Activated T-helper 9 cell treated with anti-CD3 and anti-CD28 coated beads, Interleukin-2, amount 50 U/mL, for 16 hours (primary cell): Measurements from ENCODE around the gene ARL8B.
"Not testable (repeated sequence)": the region's sequence is repeated elsewhere in the genome, so short reads cannot be mapped to it uniquely, and the experiment has no call there.

Source experiments
- DNase-seq: peaks from one replicate; pipeline ENCODE4 v3.0.0-alpha.2; 2020; ENCODE audit warnings: low read depth

Gene ARL8B

DNA sequence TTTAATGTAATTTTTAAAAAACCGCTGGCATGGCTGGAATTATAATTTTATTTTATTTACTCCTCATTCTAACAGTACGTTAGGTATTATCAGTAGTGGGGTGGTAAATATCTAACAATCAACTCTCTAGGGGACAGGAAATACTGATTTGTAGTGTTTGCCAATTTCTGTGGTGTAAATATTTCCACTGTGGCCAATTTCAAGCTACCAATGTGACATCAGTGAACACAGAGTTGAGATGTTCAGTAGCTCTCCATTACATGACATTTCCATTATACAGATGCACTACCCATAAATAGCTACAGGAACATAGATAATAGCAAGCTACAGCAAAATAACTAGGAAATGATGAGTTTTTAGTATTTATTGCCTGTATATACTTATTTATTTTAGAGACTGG is 10.0 kb upstream of the ARL8B start:
- no peak for DNase-seq

DNA sequence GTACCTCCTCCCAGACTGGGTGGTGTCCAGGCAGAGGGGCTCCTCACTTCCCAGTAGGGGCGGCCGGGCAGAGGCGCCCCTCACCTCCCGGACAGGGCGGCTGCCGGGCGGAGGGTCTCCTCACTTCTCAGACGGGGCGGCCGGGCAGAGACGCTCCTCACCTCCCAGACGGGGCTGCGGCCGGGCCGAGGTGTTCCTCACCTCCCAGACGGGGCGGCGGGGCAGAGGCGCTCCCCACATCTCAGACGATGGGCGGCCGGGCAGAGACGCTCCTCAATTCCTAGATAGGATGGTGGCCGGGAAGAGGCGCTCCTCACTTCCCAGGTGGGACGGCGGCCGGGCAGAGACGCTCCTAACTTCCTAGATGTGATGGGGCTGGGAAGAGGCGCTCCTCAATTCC is 8.4 kb upstream of the ARL8B start:
- not testable (repeated sequence) for DNase-seq

DNA sequence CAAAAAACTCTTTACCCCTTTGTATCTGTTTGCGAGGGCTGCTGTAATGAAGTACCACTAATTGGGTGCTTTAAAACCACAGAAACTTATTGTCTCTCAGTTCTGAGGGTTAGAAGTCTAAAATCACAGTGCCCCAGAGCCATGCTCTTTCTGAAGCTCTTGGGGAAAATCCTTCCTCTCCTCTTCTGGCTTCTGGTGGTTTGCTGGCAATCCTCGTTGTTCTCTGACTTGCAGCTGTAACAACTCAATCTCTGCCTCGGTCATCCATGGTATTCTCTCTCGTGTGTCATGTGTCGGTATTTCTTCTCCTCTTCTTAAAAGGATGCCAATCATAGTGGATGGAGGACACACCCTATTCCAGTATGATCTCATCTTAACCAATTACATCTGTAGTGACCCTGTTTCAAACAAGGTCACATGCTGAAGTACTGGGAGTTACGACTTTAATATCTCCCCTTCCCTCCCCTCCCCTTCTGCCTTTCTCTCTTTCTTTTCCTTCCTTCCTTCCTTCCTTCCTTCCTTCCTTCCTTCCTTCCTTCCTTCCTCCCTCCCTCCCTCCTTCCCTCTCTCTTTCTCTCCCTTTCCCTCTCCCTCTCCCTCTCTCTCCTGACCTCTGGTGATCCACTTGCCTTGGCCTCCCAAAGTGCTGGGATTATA is 6.5 kb upstream of the ARL8B start:
- DNase-seq, result no peak

DNA sequence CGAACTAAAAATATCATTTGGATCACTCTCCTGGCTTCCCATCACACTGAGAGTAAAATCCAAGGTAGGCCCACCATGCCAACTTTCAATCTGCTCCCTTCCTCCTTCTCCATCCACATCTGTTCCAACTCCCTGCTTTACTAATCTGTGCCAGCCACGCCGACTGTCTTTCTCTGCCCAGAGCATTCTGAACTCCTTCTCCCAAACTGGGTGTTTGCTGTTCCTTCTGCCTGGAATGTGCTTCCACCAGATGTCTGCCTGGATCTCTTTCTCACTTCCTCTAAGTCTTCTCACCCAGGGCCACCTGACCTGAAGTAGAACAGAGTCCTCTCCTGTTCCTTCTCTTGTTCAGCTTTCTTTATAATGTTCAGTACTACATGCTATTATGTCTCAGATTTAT is 5.6 kb upstream of the ARL8B start:
- no peak for DNase-seq

DNA sequence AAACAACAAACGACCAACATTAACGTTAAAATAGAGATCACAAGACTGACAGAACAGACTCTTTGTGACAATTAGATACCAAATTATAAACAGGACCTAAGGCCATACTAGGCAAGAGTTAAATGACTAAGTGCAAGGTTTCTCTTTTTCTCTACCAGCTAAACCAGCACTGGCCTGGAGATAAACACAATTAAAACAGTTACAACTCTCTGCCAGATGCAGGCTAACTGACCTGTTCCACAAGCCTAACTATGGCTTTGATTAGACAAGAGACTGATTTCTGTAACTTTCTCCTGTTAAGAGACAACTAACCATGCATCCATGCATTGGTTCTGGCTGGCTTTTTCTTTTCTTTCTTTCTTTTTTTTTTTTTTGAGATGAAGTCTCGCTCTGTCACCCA is 1.6 kb upstream of the ARL8B start:
- no peak for DNase-seq

DNA sequence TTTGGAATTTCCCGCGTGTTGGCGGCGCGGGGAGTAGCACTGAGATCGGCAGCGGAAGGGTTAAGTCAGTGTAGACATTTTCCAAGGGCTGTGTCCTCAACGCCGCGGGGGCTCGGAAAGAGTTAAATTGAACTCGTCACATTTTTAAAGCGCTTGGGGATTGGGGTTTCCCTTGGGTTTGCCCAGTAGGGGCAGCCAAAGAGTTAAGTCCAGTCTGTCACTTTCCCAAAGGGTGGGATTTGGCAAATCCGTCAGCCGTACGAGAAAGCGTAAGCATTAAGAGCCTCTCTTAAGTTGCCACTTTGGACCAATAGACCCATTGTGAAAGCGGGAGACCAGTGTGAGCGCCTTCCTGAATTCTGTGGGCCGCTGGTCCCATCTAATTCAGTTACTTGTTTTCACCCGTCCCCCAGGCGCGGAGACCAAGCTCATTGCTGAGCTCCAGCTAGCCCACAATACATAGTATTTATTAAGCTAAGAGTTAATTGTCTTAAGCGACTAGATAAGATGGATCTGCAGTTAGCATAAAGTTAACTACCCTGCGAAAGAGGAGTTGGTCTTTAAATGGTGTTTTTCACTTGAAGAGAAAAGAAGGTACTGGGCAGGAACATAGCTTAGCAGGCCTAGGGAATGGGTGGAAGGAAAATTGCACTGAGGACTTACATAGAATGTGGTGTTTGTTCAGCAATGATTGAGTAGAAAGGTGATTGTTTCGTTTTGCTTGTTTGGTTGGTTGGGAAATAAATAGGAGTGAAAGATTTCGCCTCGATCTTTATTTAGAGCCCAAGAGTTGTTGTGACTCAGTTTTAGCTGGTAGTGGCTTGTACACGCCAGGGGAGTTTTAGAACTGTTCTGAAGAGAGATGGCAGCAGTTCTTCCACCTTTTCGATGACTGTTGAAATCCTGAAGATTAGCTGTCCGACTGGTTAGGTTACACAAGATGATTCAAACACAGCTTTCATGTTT is 932 bp downstream of the ARL8B start:
- DNase-seq, result no peak

DNA sequence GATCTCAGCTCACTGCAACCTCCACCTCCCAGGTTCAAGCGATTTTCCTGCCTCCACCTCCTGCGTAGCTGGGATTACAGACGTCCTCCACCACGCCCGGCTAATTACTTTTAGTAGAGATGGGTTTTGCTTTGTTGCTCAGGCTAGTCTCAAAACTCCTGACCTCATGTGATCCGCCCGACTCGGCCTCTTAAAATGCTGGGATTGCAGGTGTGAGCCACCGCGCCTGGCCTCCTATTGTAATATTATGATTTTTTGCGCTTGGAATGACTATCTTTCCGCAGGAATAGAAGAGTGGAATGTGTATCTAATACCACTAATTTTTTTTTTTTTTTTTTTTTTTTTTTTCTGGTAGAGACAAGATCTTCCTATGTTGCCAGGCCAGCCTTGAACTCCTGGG is 1.8 kb downstream of the ARL8B start:
- no peak for DNase-seq

DNA sequence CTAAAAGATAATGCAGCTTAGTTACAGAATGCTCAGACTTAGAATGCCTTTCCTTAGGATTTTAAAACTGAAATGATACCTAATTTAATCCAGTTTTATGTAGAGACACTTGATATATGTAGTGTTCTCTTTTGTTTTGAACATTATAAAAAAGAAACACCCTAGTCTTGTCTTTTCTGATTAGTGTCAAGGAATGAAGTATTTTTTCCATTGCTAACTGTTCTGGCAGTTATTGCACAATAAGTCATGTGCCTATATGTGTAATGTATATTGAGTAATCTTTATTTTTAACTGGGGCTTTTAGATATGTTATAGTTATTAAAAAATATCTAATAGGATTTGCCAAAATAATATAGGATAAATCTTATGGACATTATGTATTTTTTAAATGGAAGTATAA is 4.5 kb downstream of the ARL8B start:
- DNase-seq, result no peak

DNA sequence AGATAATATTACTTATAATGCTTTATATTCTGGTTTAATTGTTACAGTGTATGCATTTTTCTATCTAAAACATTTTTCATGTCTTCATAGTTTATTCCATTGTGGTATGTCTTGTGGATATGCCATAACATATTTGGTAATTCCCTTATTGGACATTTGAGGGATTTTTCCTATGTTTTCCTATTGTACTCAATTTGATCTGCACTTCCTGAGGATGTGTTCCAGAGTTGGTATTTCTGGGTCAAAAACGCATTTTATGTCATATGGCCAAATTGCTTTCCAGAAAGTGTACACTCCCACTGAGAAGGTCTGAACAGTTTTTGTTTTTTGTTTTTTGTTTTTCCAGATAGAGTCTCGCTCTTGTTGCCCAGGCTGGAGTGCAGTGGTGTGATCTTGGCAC is 6.8 kb downstream of the ARL8B start:
- DNase-seq, result no peak

DNA sequence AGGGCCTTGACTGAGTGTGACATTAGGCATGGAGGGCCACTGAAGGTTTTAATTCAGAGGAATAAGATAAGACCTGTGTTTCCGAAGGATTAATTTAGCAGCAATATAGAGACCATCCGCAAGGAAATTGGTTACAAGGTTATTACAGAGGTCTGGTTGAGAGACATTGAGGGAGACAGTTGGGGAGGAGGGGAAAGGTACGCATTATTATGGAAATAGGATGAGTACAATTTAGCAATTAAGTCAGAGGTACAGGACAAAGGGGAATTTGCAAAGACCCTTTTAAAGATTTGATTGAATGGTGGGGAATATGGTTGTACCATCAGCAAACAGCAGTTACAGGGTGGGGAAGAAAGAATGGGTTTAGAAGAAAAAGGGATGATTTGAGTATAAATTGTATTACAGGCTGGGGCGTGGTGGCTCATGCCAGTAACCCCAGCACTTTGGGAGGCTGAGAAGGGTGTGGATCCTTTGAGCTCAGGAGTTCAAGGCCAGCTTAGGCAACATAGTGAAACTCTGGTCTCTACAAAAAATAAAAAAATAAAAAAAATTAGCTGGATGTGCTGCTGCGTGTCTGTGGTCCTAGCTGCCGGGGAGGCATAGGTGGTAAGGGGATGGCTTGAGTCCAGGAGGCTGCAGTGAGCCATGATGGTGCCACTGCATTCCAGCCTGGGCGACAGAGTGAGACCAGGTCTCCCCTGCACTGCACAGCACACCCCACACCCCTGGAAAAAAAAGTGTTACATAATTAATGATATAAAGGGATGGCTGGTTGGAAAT is 11.3 kb downstream of the ARL8B start:
- no peak for DNase-seq

DNA sequence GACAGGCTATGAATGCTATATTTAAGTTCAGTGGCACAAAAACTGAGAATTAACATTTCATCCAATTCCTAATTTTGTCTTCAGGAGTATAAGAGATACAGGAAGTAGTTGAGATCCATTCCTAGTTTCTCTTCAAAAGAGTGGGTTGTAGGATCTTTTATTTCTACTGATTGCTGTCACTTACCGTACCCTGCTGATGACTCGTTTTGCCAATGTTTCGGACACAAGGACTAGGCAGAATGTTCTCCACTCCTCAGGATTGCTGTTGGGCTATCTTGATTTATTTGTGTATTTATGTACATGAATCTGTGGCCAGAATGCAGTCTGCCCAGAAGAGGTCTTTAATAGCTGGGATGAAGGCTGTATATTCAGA is 11.9 kb downstream of the ARL8B start:
- DNase-seq, result no peak

DNA sequence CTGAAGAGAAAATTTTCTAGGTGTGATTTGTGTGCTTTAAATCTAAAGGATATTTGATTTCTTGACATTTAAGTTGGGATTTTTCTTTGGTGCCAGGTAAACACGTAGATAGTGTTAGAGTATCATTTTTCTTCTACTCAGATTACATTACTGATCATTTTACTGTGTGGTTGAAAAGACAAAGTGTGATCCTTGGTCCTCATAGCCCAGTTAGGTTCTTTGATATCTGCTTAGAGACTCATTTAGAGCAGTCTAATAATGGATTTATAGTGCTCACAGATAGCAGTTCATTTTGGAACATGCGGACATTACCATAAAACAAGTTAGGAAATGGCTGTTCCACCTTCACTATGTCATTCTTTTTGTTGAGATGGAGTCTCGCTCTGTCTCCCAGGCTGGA is 12.4 kb downstream of the ARL8B start:
- no peak for DNase-seq

DNA sequence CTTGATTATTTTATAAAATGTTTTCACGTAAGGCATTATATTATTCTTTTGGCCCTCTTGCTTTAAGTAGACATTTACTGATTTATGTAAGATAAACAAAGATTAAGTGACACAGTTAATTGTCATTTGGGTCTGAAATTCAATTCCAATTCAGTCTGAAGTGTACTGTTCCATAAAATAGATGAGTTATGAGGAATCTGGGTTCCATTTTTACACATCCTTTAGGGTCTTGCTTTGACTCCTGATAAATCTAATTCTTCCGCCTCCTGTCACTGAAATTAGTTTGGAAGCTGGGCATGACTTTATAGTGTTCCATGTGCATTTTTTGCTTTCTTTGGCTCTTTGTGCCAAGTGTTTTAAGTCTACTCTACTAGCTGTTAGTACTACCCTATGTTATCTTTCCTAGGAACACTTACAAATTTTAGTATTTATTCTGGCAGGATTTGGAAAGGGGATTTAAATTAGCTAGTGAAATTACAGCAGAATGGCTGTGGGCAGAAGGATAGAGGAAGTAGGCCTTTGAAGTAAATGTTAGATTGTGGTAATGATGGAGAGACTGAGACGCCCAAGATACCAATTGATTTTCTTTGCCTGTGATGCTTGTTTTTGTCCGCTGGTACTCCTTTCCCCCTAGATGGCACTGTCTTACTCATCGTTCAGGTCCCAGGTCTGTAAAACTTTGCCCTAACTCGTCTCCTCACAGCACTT is 14.3 kb downstream of the ARL8B start:
- DNase-seq, result no peak

DNA sequence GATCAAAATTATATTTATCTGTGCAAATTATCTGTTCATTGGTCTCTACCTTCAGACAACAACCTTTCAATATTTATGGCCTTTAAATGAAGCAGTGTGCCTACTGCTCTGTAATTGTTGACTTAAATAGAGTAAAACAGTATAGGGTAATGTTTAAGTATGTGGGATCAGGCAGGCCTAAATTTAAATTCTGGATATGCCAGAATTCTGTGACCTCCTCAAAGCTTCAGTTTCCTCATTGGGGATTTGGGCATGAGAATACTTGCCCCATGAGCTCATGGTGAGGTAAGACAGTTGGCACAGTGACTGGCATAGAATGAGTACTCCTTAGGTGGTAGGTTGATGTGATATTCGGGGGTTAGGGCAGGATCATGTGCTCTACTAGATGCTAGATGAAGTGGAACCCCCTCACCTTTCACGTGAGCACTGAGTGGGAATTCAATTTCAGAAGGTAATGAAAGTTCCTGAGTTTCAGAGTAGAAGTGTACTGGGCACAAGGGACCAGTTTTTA is 14.9 kb downstream of the ARL8B start:
- no peak for DNase-seq

DNA sequence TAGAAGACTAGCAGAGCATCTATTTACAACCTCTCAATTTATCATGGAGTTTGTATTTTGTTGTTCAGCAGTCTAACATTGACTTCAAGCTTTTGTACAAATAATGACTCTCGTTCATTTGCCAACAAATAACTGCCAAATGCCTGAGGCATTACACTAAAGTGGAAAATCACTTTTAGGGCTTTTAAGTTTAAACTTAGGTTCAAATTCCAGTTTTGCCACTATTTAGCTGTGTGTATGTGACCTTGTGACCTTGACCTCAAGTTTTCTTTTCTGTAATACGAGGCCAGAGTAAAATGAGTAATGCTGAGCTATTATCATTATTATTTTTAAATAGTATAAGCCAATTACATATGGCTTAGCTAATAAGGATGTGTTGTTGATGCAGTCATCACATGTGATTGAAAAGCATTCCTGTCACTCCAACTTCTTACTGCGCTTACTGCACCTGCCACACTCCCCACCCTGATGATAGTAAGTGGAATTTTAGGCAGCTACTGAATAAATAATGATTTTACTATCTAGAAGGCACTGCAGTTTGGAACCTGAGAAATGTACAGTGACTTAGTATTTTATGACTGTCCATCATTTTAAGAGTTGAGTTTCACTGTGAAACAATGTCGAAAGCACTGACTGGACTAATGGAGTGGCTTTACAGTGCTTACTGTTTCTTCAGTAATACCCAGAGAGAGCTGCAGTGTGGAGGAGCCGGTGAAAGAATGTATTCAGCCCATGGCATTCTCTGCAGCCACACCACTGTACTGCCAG is 16.3 kb downstream of the ARL8B start:
- DNase-seq, result no peak

DNA sequence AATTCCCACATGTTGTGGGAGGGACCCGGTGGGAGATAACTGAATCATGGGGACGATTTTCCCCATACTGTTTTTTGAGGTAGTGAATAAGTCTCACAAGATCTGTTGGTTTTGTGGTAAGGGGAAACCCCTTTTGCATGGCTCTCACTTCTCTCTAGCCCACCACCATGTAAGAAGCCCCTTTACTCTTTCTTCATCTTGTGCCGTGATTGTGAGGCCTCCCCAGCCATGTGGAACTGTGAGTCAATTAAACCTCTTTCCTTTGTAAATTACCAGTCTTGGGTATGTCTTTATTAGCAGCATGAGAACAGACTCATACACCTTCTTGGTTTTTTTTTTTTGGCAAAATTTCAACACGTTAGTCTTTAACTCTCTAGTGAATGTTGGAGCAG is 18.1 kb downstream of the ARL8B start:
- DNase-seq, result no peak

DNA sequence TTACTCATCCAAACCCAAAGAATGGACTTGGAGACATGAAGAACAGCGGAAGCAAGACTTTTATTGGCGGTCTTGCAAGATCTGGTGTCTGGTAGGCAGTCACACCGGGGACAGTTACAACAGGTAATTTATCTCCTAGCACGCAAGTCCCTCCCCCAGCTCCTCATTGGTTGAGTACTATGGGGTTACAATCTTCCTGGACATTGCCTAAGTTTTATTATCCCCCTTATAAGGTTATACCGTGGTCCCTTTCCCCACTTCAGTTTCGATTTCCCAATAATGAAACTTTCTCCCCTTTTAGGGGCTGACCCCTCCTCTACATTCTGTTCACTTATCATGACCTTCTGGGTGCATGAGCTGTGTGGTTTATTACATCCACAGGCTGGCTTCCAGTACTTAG is 18.7 kb downstream of the ARL8B start:
- no peak for DNase-seq

DNA sequence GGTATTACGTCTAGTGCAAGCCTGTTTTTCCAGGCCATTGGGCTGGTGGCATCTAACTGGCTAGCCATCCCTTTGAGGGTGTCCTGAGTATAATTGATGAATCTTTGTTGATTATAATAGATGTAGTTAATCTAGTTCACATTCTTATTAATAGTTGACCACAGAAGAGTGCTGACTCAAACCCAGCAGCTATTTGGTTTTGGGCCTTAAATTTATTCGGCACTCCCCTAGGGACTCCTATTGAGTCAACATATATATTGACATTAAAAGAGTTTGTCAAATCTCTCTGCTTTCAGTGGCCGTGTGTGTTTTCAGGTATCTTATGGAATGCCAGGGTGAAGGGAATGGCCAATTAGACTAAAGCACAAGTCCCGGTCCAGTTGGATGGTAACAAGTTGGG is 19.7 kb downstream of the ARL8B start:
- DNase-seq, result no peak

DNA sequence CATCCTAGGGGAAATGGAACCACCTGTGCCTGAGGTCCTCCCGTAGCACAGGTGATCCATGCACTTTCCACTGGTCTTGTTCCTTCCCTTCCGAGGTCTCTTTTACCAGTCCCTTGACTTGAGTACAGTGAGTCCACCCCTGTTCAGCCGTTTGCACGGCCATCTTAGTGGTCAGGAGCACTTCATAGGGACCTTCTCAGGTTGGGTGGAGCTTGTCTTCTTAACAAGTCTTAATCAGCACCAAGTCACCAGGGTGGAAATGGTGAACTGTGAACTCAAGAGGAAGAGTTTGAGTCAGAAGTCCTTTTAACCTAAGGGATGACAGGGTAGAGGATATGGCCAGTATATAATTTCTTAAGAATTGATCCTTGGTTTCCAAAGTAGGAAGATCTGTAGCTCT is 21.4 kb downstream of the ARL8B start:
- DNase-seq, result no peak

DNA sequence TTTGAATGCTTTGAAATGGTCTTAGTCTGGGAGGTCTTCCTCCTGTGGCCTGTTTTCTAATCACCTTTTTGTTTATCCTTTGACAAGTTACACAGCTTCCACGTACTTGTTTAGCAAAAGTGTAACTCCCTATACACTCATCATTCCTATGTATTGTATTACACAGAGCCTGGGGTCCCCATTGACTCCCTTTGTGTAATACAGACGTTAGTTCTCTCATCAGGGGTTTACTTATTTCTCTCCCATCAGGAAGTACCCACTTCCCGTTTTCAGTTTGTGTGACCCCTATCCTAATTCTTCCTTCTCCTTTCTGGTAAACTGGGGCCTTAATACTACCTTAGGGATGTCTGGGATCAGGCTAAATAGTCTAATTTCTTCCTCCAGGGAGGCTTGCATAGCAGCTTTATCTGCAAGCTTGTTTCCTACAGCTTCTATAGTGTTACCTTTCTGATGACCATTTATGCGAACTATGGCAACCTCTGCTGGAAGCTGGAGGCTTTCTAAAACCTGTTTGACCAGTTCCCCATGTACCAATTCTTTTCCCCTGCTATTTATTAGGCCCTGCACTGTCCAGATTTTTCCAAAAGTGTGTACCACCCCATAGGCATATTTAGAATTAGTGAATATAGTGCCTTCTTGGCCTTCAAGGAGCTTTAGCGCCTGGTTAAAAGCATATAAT is 22.4 kb downstream of the ARL8B start:
- no peak for DNase-seq

DNA sequence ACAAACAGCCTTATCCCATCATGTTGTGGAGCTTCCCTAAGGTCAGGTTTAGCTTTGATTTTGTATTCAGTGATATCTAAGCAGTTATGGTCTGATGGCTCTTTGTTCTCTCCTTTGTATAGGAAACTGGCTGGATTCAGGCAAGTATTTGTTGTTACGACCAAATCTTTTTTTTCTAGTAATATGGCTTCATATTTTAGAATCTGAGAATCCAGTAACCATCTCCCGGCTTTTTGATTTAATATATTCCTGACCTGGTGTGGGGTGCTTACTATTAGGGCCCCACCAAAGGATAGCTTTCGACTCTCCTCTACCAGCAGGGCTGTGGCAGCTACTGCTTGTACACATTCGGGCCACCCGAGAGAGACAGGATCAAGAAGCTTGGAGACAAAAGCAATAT is 23.0 kb downstream of the ARL8B start:
- no peak for DNase-seq
